Eye (tissue), 1 donor: ENCODE data around the gene RPS5.
A peak's percentile ranks its signal among the peaks of the same experiment; 100 is the strongest.
"Not testable (repeated sequence)": the region's sequence is repeated elsewhere in the genome, so short reads cannot be mapped to it uniquely, and the experiment has no call there.

Source experiments
- DNase-seq: peaks from one replicate; pipeline ENCODE4 v3.0.0-alpha.2; 2015

Gene RPS5

DNA sequence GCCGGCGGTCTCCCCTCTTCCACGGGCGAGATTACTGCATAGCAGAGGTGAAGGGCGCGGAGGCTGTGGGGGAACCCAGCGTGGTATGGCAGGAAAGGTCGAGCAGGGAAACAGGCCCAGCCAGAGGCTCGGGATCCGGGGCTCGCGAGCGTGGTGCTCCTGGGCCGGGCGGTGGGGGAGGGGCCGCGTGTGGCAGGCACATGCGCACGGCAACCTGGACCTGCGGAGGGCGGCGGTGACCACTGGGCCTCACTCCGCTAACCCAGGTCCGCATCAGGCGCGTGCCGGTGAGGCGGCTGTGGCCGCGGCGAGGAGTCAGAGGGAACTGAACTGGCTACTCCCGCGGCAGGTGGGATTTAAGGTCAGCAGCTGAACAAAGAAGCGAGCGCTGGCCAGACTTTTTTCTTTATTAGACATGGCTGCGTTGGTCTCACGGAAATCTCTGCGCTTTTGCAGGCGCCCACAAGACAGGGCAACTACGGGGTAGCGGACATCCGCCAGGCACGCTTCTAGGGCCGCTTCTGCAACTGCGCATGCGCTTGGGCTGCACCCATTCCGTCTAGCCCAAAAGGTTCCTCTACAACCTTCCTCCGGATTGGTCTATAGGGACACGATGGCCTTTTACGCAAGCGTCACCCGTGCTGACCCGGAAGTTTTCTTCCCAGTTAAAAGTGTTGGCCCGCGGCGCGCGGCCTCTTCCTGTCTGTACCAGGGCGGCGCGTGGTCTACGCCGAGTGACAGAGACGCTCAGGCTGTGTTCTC is at the start of gene RPS5:
TSS of gene RPS5 (plus strand) at position 694 of the 762 bp plus-strand sequence. CDS start 869 bp downstream, outside the sequence.
- DNase-seq = peak; percentile 99

DNA sequence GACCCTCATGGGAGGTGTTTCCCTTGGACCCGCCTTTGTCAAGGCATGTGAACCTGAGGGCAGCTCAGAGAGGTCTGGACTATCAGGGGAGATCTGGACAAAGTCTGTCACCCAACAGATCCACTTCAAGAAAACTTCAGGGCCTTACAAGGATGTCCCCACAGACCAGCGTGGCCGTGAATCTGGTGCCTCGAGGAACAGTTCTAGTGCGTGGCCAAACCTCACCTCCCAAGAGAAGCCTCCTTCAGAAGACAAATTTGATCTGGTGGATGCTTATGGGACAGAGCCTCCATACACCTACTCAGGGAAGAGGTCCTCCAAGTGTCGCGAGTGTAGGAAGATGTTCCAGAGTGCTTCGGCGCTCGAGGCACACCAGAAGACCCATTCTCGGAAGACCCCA is 48.7 kb upstream of the RPS5 start:
- DNase-seq = no peak

DNA sequence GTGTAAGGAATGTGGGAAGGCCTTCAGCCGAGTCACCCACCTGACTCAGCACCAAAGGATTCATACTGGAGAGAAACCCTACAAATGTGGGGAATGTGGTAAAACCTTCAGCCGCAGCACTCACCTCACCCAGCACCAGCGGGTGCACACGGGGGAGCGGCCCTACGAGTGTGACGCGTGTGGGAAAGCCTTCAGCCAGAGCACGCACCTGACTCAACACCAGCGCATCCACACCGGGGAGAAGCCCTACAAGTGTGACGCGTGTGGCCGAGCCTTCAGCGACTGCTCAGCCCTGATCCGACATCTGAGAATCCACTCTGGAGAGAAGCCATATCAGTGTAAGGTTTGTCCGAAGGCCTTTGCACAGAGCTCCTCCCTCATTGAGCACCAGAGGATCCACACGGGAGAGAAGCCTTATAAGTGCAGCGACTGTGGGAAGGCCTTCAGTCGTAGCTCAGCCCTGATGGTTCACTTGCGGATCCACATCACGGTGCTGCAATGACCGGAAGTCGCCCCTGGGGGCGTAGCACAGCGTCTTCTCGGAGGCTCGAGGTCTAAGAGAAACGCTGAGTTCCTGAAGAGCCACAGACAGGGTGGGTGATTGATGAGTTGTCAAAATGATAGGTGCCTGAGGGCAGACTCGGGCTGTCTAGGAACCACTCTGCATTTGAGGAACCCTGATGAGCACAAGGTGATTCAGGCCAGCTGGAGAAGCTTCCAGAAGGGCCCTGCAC is 48.1 kb upstream of the RPS5 start:
- no peak for DNase-seq

DNA sequence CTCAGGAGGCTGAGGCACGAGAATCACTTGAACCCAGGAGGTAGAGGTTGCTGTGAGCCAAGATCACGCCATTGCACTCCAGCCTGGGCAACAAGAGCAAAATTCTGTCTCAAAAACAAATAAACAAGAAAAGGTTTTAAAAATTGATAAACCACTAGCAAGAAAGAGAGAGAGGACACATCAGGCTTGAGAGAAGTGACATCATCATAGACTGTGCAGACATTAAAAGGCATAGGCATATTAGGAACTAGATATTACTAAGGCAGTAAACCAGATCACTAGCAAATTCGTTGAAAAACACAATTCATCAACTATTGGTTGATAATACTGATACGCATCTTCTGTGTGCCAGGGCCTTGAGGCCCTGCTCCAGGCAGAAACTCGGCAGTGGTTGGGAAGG is 41.5 kb upstream of the RPS5 start:
- no peak for DNase-seq

DNA sequence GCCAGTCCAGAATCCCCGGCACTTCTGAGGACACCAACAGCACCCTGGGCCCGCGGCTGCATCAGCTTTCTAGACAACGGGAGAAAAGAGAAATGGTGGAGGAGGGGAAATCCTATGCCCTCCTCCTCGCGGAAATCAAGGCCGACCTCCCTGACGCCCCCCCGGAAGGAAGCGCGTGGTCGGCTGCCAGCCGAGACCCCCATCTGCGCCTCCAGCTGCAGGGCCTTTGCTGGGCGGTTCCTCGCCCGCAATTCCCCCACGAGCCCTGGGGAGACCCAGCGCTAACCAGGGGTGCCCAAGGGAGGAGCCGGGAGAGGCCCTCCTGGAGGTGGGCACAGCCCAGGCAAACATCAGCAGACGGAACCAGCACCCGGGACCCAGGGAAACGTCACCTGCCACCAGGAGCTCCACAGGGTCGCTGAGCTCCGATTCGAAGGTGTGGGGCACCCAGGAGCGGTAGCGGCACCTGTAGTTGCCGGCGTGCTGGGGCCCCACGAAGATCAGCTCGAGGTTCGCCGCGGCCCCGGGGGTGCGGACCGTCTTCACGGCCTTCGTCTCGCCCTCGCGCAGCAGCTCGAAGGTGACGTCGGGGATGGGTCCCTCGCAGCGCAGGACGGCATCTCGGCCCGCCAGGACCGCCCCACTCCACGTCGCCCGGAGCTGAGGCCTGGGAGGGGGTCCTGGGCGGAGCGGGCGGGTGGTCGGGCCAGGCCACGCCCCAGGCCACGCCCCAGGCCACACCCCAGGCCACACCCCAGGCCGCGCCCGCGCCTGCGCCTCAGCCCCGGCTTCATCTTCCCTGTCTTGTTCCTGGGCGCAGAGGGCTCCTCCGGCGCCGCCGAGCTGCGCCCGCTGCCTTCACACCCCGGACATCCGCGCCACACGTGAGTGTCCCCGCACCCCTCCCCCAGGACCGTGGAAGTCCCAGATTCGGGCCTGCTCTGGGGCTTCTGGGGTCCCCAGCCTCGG is 39.8 kb upstream of the RPS5 start:
- peak; percentile 79 for DNase-seq

DNA sequence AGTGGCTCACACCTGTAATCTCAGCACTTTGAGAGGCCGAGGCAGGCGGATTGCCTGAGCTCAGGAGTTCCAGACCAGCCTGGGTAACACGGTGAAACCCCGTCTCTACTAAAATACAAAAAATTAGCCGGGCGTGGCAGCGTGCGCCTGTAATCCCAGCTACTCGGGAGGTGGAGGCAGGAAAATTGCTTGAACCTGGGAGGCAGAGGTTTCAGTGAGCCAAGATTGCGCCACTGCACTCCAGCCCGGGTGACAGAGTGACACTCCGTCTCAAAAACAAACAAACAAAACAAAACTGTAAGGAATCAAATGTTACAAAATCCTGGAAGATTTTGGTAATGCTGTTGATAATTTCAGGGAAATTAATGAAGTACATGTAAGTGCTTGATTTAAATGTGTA is 39.0 kb upstream of the RPS5 start:
- DNase-seq = not testable (repeated sequence)

DNA sequence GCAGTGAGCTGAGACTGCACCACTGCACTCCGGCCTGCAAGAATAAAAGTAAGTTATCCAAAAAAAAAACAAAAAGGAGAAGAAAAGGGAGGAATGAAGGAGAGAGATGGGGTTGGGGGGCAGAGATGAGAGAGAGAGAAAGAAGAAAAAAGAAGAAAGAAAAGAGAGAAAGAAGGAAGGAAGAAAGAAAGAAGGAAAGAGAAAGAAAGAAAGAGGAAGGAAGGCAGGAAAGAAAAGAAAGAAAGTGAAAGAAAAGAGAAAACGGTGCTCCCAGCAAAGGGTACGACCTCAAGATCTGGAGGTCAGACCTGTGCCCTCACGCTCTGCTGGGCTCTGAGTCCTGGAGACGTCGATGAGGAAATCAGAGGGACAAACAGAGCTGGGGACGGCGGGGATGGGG is 37.5 kb upstream of the RPS5 start:
- DNase-seq = no peak

DNA sequence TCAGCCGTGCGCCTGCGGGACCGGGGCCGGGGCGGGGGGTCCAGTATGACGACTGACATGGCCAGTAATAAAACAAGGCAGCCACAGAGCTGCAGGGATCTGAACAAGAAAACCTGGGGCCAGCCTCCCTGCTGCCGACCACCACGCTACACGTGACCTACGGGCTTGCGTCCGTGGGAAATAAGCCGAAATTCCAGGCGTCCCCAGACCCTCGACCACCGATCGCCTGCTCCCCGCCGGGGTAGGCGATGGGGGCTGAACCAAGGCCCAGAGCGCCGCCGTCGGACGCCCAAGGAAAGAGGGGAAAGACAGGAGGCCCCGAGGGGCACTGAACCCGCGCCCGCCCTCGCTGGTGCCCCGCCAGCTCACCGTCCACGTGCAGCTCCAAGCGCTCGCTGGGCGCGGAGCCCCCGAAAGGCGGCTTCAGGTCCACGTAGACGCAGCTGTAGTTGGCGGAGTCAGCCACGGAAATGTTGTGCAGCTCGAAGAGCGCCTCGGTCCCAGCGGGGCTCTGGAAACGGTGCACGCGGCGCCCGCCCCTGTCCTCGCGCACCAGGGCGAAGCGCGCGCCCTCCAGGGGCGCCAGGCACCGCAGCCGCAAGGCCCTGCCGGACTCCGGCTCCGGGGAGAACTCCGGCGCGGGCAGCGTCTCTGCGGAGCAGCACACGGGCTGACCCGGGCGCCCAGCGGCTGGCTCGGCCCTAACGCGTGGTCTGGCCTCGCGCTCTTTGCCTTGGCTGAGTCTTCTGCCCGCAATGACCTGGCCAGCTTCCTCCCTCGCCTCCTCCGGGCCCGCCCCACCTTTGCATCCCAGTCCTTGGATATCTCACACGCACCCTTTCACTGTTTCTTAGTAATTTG is 36.8 kb upstream of the RPS5 start:
- DNase-seq = peak; percentile 61

DNA sequence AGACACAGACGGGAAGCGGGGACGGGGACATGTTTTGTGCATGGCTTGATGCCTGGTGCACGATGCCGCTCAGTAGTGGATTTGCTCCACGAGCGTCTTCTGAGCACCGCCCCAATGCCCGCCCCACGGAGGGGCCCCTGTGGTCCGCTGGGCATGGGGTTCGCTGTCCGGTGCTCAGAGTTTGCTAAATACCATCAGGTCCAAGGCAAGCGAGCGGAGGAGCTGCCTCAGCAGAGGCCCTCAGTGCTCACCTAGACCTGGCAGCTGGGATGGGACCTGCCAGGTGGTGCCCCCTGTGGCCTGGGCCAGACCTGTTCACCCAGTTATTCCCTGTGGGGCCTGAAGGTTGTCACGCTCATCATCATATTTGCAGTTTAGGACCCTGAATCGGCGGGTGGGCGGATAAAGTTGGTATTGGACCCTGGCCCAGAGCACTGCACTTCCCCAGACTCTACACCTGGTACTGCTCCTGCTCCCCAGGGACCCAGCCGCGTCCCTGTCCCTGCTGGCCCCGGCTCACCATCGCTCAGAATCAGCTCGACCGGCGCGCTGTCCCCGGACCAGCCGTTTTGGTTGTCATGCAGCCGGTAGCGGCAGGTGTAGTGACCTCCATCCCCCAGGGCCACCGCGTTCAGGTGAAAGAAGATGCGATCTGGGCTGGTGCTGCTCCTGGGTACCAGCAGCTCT is 36.1 kb upstream of the RPS5 start:
- DNase-seq = no peak

DNA sequence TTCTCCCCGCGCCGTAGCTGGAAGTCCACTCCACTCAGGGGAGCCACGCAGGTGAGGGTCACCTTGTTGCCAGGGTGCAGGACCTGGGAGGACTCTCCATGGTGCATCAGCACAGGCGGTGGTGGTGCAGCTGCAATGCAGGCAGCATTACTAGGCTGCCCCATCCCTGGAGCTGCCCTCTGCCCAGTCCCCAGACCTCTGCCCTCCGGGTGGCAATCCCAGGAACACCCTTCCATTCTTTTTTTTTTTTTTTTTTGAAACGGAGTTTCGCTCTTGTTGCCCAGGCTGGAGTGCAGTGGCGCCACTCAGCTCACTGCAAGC is 35.6 kb upstream of the RPS5 start:
- no peak for DNase-seq

DNA sequence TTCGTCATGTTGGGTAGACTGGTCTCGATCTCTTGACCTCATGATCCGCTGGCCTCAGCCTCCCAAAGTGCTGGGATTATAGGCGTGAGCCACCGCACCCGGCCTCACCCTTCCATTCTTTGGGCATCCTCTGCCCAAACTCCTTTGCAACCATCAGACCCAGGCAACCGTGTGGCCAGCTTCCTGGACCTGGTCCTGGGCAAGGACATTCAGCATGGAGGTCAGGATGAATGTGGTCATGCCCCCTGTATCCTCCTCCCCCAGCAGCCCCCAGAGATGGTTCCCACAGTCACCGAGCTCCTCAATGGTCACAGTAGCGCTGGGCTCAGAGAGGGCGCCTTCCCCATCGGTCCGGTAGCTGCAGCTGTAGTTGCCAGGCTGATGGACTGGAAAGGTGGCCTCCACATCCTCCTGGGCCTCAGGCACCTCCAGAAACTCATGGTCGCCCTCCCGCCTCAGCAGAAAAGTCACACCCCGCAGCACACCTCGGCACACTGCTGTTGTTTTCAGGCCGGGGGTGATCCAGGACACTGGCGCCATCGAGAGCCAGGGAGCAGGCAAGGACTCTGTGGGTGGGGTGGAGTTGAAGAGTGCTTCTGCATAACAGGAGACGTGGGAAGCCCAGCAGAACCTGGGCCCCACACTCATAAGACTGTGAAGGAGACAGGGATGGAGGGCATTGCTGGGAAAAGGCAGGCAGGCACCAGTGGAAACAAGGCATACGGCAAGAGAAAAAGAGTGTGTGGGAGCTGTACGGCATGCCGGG is 34.9 kb upstream of the RPS5 start:
- DNase-seq = no peak

DNA sequence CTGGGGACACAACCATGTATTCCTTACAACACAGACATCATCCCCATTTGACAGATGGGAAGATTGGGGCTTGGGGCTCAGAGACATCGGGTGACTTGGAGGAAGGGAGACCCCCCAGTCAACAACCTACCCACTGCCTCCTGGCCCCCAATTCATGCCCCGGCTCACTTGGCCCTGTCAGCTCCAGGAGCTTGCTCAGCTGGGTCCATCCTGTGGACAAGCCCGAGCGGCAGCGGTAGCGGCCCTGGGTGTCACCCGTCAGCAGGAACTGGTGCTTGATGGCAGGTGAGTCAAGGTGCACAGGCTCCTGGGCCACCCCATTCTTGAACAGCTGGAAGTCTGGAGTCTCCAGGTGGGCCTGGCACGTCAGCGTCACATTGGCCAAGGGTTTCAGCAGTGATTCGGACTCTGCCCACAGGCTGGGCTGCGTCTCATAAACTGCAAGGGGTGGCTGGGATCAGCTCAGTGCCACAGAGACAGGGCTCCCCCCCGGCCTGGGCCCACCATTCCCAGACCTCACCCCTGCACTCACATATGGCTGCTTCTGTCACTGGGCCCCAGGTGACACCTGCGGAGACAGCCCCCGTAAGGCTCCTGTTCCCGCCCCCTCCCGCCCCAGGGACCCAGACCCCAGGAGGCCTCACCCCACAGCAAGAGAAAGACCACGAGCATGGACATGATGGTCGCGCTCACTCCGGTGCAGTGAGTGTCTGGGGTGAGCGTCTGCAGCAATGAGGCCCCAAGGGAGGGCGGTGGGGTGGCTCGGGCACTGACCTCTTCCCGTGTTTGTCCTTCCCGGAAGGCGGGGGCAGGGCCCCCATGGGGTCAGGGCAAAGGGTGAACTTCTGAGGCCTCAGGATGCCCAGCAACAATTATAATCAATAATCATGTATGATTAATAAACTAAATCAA is 34.1 kb upstream of the RPS5 start, which contains the start of gene A1BG:
TSS of gene A1BG (minus strand) at position 733 of the 912 bp plus-strand sequence. CDS start at position 678, 55 bp downstream.
- DNase-seq = no peak

DNA sequence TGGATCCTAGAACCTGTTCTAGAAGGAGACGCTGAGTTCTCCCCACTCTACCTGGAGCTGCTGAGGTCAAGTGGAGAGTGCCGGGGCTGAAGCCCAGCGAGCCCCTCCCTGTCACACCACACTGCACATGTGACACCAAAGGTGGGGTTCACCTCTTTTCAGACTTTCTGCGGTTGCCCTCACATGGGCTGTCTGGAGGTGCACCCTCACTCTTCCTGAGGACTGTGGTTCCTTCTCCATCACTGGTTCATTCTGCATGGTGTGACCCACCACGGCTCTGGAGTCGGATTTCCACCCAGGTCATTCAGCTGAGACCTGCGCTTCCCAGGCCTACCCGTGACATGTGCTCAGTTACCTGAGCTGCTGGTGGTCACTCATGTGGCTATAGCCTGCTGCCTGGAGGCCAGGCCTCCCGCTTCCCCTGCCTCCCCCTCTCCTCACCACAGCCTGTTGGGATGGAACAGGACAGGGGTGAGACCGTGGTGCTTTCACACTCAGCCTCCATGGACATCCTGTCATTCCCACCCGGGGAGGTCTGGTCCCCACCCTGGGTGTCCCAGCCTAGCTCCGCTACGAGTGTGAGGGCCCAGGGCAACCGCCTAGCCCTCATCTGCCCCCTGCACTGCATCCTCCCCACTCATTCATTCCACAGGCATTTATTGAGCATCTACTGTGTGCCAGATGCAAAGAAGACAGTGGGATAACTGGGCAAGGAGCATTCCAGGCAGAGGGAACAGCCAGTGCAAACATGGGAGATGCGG is 33.2 kb upstream of the RPS5 start:
- no peak for DNase-seq

DNA sequence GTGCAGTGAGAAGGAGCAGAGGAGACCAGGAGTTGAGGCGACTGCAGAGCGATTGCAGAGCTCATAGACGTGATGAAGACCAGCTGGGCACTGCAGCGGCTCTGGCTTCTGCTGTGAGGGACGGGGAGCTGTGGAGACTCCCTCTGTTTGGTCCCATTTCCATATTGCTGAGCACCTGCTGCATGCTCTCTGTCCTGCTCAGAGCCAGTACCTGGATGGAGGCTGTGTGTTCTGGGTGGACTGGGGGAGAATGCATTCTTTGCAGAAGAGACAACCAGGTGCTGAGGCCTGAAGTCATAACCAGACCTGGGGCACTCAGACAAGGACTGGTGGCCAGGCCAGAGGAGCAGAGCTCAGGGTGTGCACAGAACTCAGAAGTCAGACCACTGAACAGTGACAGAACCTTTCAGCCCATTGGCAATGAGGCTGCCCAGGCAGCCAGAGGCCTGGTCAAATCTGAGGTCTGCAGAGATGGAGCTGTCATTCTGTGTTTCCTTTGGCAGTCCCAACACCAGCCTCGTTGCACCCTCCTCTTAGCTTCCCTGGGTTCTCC is 32.5 kb upstream of the RPS5 start:
- no peak for DNase-seq

DNA sequence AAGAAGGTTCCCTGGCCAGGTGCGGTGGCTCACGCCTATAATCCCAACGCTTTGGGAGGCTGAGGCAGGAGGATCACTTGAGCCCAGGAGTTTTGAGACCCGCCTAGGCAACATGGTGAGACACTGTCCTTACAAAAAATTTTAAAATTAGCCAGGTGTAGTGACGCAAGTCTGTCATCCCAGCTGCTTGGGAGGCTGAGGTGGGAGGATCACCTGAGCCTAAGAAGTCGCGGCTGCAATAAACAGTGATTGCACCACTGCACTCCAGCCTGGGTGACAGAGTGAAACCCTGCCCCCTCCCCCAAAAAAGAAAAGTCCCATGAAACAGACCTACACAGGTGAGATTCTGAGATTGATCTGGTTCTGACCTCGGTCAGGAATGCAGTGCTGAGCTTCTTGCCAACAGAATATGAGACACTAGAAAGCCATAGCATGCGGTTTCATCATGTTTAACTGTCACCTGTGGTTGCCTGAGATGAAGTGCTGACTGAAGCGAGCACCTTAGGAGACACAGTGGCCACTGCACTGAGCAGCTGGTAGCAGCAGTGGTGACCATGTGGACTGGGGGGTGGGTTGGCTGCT is 31.8 kb upstream of the RPS5 start:
- no peak for DNase-seq

DNA sequence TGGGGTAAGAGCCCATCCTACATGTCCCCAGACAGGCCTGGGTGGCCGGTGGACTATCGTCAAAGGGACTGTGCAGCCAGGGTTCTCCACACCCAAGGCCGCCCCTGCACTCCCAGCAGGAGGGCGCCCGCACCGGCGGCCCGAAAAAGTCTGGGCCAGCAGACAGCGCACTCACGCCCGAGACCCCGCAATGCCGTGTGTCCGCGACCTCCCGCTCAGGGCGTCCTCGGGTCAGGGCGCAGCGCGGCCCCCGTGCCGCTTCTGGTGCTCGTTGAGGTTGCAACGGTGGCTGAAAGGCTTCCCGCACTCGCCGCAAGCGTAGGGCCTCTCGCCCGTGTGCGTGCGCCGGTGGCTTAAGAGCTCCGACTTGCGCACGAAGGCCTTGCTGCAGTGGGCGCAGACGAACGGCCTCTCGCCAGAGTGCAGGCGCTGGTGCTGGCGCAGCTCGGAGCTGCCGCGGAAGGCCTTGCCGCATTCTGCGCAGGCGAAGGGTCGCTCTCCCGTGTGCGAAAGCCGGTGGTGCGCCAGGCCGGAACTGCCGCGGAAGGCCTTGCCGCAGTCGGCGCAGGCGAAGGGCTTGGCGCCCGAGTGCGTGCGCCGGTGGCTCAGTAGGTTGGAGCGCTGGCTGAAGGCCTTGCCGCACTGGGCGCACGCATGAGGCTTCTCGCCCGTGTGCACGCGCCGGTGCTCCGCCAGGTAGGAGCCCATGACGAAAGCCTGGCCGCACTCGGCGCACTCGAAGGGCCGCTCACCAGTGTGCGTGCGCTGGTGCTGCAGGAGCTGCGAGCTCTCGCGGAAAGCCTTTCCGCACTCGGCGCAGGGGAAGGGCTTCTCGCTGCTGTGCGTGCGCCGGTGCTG is 30.9 kb upstream of the RPS5 start:
- DNase-seq = peak; percentile 64
